ENCODE measurements around the gene WAPL.

Gene WAPL

GRCh38 chr10:86489071-86489810, 32.4 kb downstream of the WAPL start:
- no peak overlapping the region for H3K23ac ChIP-seq (ENCODE audit: low read depth, low read length, poor library complexity)
- H3K4me2 ChIP-seq (ENCODE audit: insufficient read depth, low read length, poor library complexity, severe bottlenecking): no peak overlapping the region
- H3K4me1 ChIP-seq (ENCODE audit: control insufficient read depth in 2 of 2, insufficient read depth in 1 of 2, low read depth in 1 of 2, low read length in 2 of 2): no peaks in the 10 kb centered on the region
- H2BK15ac ChIP-seq (ENCODE audit: low read length): no peak overlapping the region
- no peak overlapping the region for H4K91ac ChIP-seq (ENCODE audit: low read depth, low read length, poor library complexity)
- no peak overlapping the region for H3K4ac ChIP-seq (ENCODE audit: low read length)
- no CpG with 5 or more reads among the region's 1 CpG for WGBS, 2 donors (ENCODE audit: extremely low coverage in 2 of 2, insufficient read length in 2 of 2, insufficient replicate concordance in 1 of 2)
- no peaks in the 10 kb centered on the region for H3K9me3 ChIP-seq (replicated peaks in 1 of 2; ENCODE audit: control insufficient read depth in 2 of 2, insufficient read depth in 1 of 2, low read depth in 1 of 2, low read length in 2 of 2)
- H2BK120ac ChIP-seq (ENCODE audit: low read depth, low read length): no peak overlapping the region
- H3K79me1 ChIP-seq (ENCODE audit: low read depth, low read length): no peaks in the 10 kb centered on the region
- no peaks in the 10 kb centered on the region for H3K27me3 ChIP-seq (ENCODE audit: control insufficient read depth in 3 of 3, insufficient read depth in 3 of 3, low read depth in 1 of 3, low read length in 3 of 3)
- no peak overlapping the region for H3K27ac ChIP-seq (replicated peaks; ENCODE audit: low read length)
- DNase-seq (ENCODE audit: low spot score): no peak
- H3K14ac ChIP-seq (ENCODE audit: low read length): no peak overlapping the region
- H2BK5ac ChIP-seq (ENCODE audit: low read length): no peak overlapping the region
- no peak overlapping the region for H2AK5ac ChIP-seq (ENCODE audit: low read depth, low read length)
- H3K4me3 ChIP-seq (ENCODE audit: low read length in 2 of 2): no peak overlapping the region
- H3K36me3 ChIP-seq (replicated peaks in 1 of 2; ENCODE audit: control insufficient read depth in 2 of 2, insufficient read depth in 2 of 2, low read length in 2 of 2): peaks cover 12 to 78% of the 10 kb centered on the region in 2 donors
- H4K8ac ChIP-seq (ENCODE audit: low read depth, low read length): no peak overlapping the region
- no peak overlapping the region for H3K18ac ChIP-seq (ENCODE audit: low read length)
- H2BK12ac ChIP-seq (ENCODE audit: low read length): no peak overlapping the region
- no peak overlapping the region for H3K9ac ChIP-seq (ENCODE audit: low read depth, low read length, poor library complexity)
- no peak overlapping the region for H2AFZ ChIP-seq (ENCODE audit: low read length)

- Histone ChIP-seq H3K9me3 (replicated peaks in 1 of 2; ENCODE audit: control insufficient read depth in 2 of 2, insufficient read depth in 1 of 2, low read depth in 1 of 2, low read length in 2 of 2) (no peaks in the 10 kb centered on the region), H3K27me3 (ENCODE audit: control insufficient read depth in 3 of 3, insufficient read depth in 3 of 3, low read depth in 1 of 3, low read length in 3 of 3) (no peaks in the 10 kb centered on the region), H3K4me1 (ENCODE audit: control insufficient read depth in 2 of 2, insufficient read depth in 1 of 2, low read depth in 1 of 2, low read length in 2 of 2) (no peaks in the 10 kb centered on the region), H2BK120ac (ENCODE audit: low read depth, low read length) (no peak overlapping the region), H2BK5ac (ENCODE audit: low read length) (no peak overlapping the region), H2BK15ac (ENCODE audit: low read length) (no peak overlapping the region), H4K91ac (ENCODE audit: low read depth, low read length, poor library complexity) (no peak overlapping the region), H2BK12ac (ENCODE audit: low read length) (no peak overlapping the region), H4K8ac (ENCODE audit: low read depth, low read length) (no peak overlapping the region), H3K4me2 (ENCODE audit: insufficient read depth, low read length, poor library complexity, severe bottlenecking) (no peak overlapping the region), H3K27ac (replicated peaks; ENCODE audit: low read length) (no peak overlapping the region), H2AFZ (ENCODE audit: low read length) (no peak overlapping the region), H3K4ac (ENCODE audit: low read length) (no peak overlapping the region), H3K4me3 (ENCODE audit: low read length in 2 of 2) (no peak overlapping the region), H3K18ac (ENCODE audit: low read length) (no peak overlapping the region), H3K14ac (ENCODE audit: low read length) (no peak overlapping the region), H3K79me1 (ENCODE audit: low read depth, low read length) (no peaks in the 10 kb centered on the region), H3K9ac (ENCODE audit: low read depth, low read length, poor library complexity) (no peak overlapping the region), H3K36me3 (replicated peaks in 1 of 2; ENCODE audit: control insufficient read depth in 2 of 2, insufficient read depth in 2 of 2, low read length in 2 of 2) (peaks cover 14 to 83% of the 10 kb centered on the region in 2 donors), H3K23ac (ENCODE audit: low read depth, low read length, poor library complexity) (no peak overlapping the region), H2AK5ac (ENCODE audit: low read depth, low read length) (no peak overlapping the region)
- no CpG with 5 or more reads among the region's 4 CpGs for WGBS, 2 donors (ENCODE audit: extremely low coverage in 2 of 2, insufficient read length in 2 of 2, insufficient replicate concordance in 1 of 2)
- no peak for DNase-seq (ENCODE audit: low spot score)
These were observed 34.7 kb downstream of the WAPL start for GRCh38 chr10:86486856-86487255.

GRCh38 chr10:86483664-86484063, 37.9 kb downstream of the WAPL start:
- no peak overlapping the region for H2BK15ac ChIP-seq (ENCODE audit: low read length)
- DNase-seq (ENCODE audit: low spot score): no peak
- H3K4me3 ChIP-seq (ENCODE audit: low read length in 2 of 2): no peak overlapping the region
- no peak overlapping the region for H2AK5ac ChIP-seq (ENCODE audit: low read depth, low read length)
- H3K9ac ChIP-seq (ENCODE audit: low read depth, low read length, poor library complexity): no peak overlapping the region
- H3K4me1 ChIP-seq (ENCODE audit: control insufficient read depth in 2 of 2, insufficient read depth in 1 of 2, low read depth in 1 of 2, low read length in 2 of 2): no peaks in the 10 kb centered on the region
- H4K91ac ChIP-seq (ENCODE audit: low read depth, low read length, poor library complexity): no peak overlapping the region
- no CpG with 5 or more reads among the region's 8 CpGs for WGBS, 2 donors (ENCODE audit: extremely low coverage in 2 of 2, insufficient read length in 2 of 2, insufficient replicate concordance in 1 of 2)
- H3K4me2 ChIP-seq (ENCODE audit: insufficient read depth, low read length, poor library complexity, severe bottlenecking): no peak overlapping the region
- no peaks in the 10 kb centered on the region for H3K9me3 ChIP-seq (replicated peaks in 1 of 2; ENCODE audit: control insufficient read depth in 2 of 2, insufficient read depth in 1 of 2, low read depth in 1 of 2, low read length in 2 of 2)
- no peaks in the 10 kb centered on the region for H3K79me1 ChIP-seq (ENCODE audit: low read depth, low read length)
- no peak overlapping the region for H3K18ac ChIP-seq (ENCODE audit: low read length)
- H3K23ac ChIP-seq (ENCODE audit: low read depth, low read length, poor library complexity): no peak overlapping the region
- no peaks in the 10 kb centered on the region for H3K27me3 ChIP-seq (ENCODE audit: control insufficient read depth in 3 of 3, insufficient read depth in 3 of 3, low read depth in 1 of 3, low read length in 3 of 3)
- H2AFZ ChIP-seq (ENCODE audit: low read length): no peak overlapping the region
- no peak overlapping the region for H2BK12ac ChIP-seq (ENCODE audit: low read length)
- H3K4ac ChIP-seq (ENCODE audit: low read length): no peak overlapping the region
- no peak overlapping the region for H3K14ac ChIP-seq (ENCODE audit: low read length)
- peaks cover 9 to 69% of the 10 kb centered on the region in 2 donors for H3K36me3 ChIP-seq (replicated peaks in 1 of 2; ENCODE audit: control insufficient read depth in 2 of 2, insufficient read depth in 2 of 2, low read length in 2 of 2)
- no peak overlapping the region for H2BK120ac ChIP-seq (ENCODE audit: low read depth, low read length)
- no peak overlapping the region for H4K8ac ChIP-seq (ENCODE audit: low read depth, low read length)
- H3K27ac ChIP-seq (replicated peaks; ENCODE audit: low read length): no peak overlapping the region
- no peak overlapping the region for H2BK5ac ChIP-seq (ENCODE audit: low read length)

- no peak overlapping the region for H3K23ac ChIP-seq (ENCODE audit: low read depth, low read length, poor library complexity)
- H3K36me3 ChIP-seq (replicated peaks in 1 of 2; ENCODE audit: control insufficient read depth in 2 of 2, insufficient read depth in 2 of 2, low read length in 2 of 2): peaks cover 4 to 66% of the 10 kb centered on the region in 2 donors
- H3K18ac ChIP-seq (ENCODE audit: low read length): no peak overlapping the region
- no peak overlapping the region for H2AFZ ChIP-seq (ENCODE audit: low read length)
- H2BK12ac ChIP-seq (ENCODE audit: low read length): no peak overlapping the region
- H3K4ac ChIP-seq (ENCODE audit: low read length): no peak overlapping the region
- no peak overlapping the region for H2AK5ac ChIP-seq (ENCODE audit: low read depth, low read length)
- H3K27me3 ChIP-seq (ENCODE audit: control insufficient read depth in 3 of 3, insufficient read depth in 3 of 3, low read depth in 1 of 3, low read length in 3 of 3): no peaks in the 10 kb centered on the region
- no peak overlapping the region for H3K9ac ChIP-seq (ENCODE audit: low read depth, low read length, poor library complexity)
- no peak overlapping the region for H3K4me2 ChIP-seq (ENCODE audit: insufficient read depth, low read length, poor library complexity, severe bottlenecking)
- no peaks in the 10 kb centered on the region for H3K9me3 ChIP-seq (replicated peaks in 1 of 2; ENCODE audit: control insufficient read depth in 2 of 2, insufficient read depth in 1 of 2, low read depth in 1 of 2, low read length in 2 of 2)
- no peak overlapping the region for H2BK15ac ChIP-seq (ENCODE audit: low read length)
- H3K14ac ChIP-seq (ENCODE audit: low read length): no peak overlapping the region
- H2BK5ac ChIP-seq (ENCODE audit: low read length): no peak overlapping the region
- H3K4me1 ChIP-seq (ENCODE audit: control insufficient read depth in 2 of 2, insufficient read depth in 1 of 2, low read depth in 1 of 2, low read length in 2 of 2): no peaks in the 10 kb centered on the region
- H3K4me3 ChIP-seq (ENCODE audit: low read length in 2 of 2): no peak overlapping the region
- WGBS, 2 donors (ENCODE audit: extremely low coverage in 2 of 2, insufficient read length in 2 of 2, insufficient replicate concordance in 1 of 2): no CpG with 5 or more reads among the region's 1 CpG
- no peak overlapping the region for H4K8ac ChIP-seq (ENCODE audit: low read depth, low read length)
- no peak overlapping the region for H3K27ac ChIP-seq (replicated peaks; ENCODE audit: low read length)
- no peak overlapping the region for H2BK120ac ChIP-seq (ENCODE audit: low read depth, low read length)
- H3K79me1 ChIP-seq (ENCODE audit: low read depth, low read length): no peaks in the 10 kb centered on the region
- no peak overlapping the region for H4K91ac ChIP-seq (ENCODE audit: low read depth, low read length, poor library complexity)
- no peak for DNase-seq (ENCODE audit: low spot score)
These were observed 39.8 kb downstream of the WAPL start for GRCh38 chr10:86481761-86482160.

All from neuronal stem cell (in vitro differentiated cells).